WTC11 (cell line): ENCODE results near the gene UBXN6. TPM values are rescaled to one million over a fixed set of nuclear protein-coding genes. Genes with fewer than 3 reads are reported as not detected.
A peak's percentile ranks its signal among the peaks of the same experiment; 100 is the strongest.

Source experiments
- ATAC-seq: fragments of 200-7000 bp; cut with Tn5 transposase; 2 replicates; pipeline ENCODE4 v1.10.0; 2021; ENCODE audit warnings: mild to moderate bottlenecking, moderate library complexity
- CTCF ChIA-PET: fragments of 300-600 bp; sonication (Branson Sonifier 250); formaldehyde crosslinking; loops from one replicate; lab custom pipeline; 2021; ENCODE audit warnings: antibody characterized with exemption; lab: Charles Lee
- POLR2A ChIA-PET: fragments of 350-600 bp; sonication (Branson Sonifier 250); formaldehyde crosslinking; loops from one replicate; lab custom pipeline; 2021; ENCODE audit warnings: antibody characterized with exemption; lab: Charles Lee
- DNase-seq: peaks from one replicate; pipeline ENCODE4 v3.0.0; 2021; ENCODE audit warnings: low spot score
- H3K27ac Mint-ChIP-seq: 2 replicates; pipeline ENCODE4 v1.8.0; 2021; ENCODE audit warnings: mixed read lengths
- H3K27me3 Mint-ChIP-seq: 2 replicates; pipeline ENCODE4 v1.8.0; 2021; ENCODE audit warnings: low read depth, mild to moderate bottlenecking, moderate library complexity, mixed read lengths
- H3K36me3 Mint-ChIP-seq: 2 replicates; pipeline ENCODE4 v1.8.0; 2021; ENCODE audit warnings: mixed read lengths
- H3K4me1 Mint-ChIP-seq: 2 replicates; pipeline ENCODE4 v1.8.0; 2022; ENCODE audit warnings: mixed read lengths
- H3K4me3 Mint-ChIP-seq: 2 replicates; pipeline ENCODE4 v1.8.0; 2021; ENCODE audit warnings: mild to moderate bottlenecking, moderate library complexity, mixed read lengths
- H3K9me3 Mint-ChIP-seq: 2 replicates; pipeline ENCODE4 v1.8.0; 2021; ENCODE audit warnings: mixed read lengths
- AR ChIP-seq: fragments of 250-450 bp; sonication (Bioruptor Pico); IDR thresholded peaks from 2 replicates; pipeline ENCODE4 v1.9.0; 2021; ENCODE audit warnings: mild to moderate bottlenecking
- E2F1 ChIP-seq: sonication (generic); formaldehyde crosslinking; IDR thresholded peaks from 2 replicates; pipeline ENCODE4 v1.8.0; 2022; ENCODE audit warnings: mild to moderate bottlenecking, missing genetic modification reagents
- FOXJ3 ChIP-seq: sonication (generic); formaldehyde crosslinking; IDR thresholded peaks from 2 replicates; pipeline ENCODE4 v1.9.0; 2021; ENCODE audit warnings: missing genetic modification reagents, mild to moderate bottlenecking, borderline replicate concordance
- FOXK1 ChIP-seq: sonication (generic); formaldehyde crosslinking; IDR thresholded peaks from 2 replicates; pipeline ENCODE4 v1.8.0; 2022; ENCODE audit warnings: mild to moderate bottlenecking, moderate library complexity, missing genetic modification reagents
- HMGXB4 ChIP-seq: sonication (generic); formaldehyde crosslinking; IDR thresholded peaks from 2 replicates; pipeline ENCODE4 v1.8.1; 2023; ENCODE audit warnings: mild to moderate bottlenecking, moderate library complexity, missing genetic modification reagents
- JAZF1 ChIP-seq: fragments of 250-450 bp; sonication (Bioruptor Pico); IDR thresholded peaks from 2 replicates; pipeline ENCODE4 v1.9.0; 2021; ENCODE audit warnings: moderate library complexity, mild to moderate bottlenecking, inconsistent platforms
- MLX ChIP-seq: sonication (generic); formaldehyde crosslinking; IDR thresholded peaks from 2 replicates; pipeline ENCODE4 v1.8.1; 2023; ENCODE audit warnings: mild to moderate bottlenecking, missing genetic modification reagents, moderate library complexity
- NFYB ChIP-seq: sonication (generic); formaldehyde crosslinking; conservative IDR thresholded peaks from 2 replicates; pipeline ENCODE4 v1.8.0; 2022; ENCODE audit warnings: low read depth, missing genetic modification reagents
- PRRX2 ChIP-seq: fragments of 250-450 bp; sonication (Bioruptor Pico); IDR thresholded peaks from 2 replicates; pipeline ENCODE4 v1.8.0; 2021; ENCODE audit warnings: mild to moderate bottlenecking
- ZBTB43 ChIP-seq: sonication (generic); formaldehyde crosslinking; IDR thresholded peaks from 2 replicates; pipeline ENCODE4 v1.8.1; 2023; ENCODE audit warnings: mild to moderate bottlenecking, missing genetic modification reagents
- ZMAT4 ChIP-seq: fragments of 250-450 bp; sonication (Bioruptor Pico); IDR thresholded peaks from 2 replicates; pipeline ENCODE4 v1.9.0; 2021; ENCODE audit warnings: mild to moderate bottlenecking
- ZNF138 ChIP-seq: sonication (generic); formaldehyde crosslinking; conservative IDR thresholded peaks from 2 replicates; pipeline ENCODE4 v1.8.1; 2022; ENCODE audit warnings: mild to moderate bottlenecking, moderate library complexity, missing genetic modification reagents
- ZNF396 ChIP-seq: fragments of 250-450 bp; sonication (Bioruptor Pico); IDR thresholded peaks from 2 replicates; pipeline ENCODE4 v1.8.0; 2021; ENCODE audit warnings: mild to moderate bottlenecking, moderate library complexity, borderline replicate concordance
- total RNA-seq: library from RNA; stranded (reverse); gene quantifications from 3 replicates; pipeline ENCODE4 v1.2.3, GENCODE V29; 2021
- TF ChIP-seq, protein P1 (sequence below): sonication (generic); formaldehyde crosslinking; IDR thresholded peaks from 2 replicates; pipeline ENCODE4 v1.8.1; 2023; ENCODE audit warnings: mild to moderate bottlenecking, missing genetic modification reagents, moderate library complexity
- TF ChIP-seq, protein P2 (sequence below): fragments of 250-450 bp; sonication (Bioruptor Pico); conservative IDR thresholded peaks from 2 replicates; pipeline ENCODE4 v1.9.0; 2021; ENCODE audit warnings: mild to moderate bottlenecking
- TF ChIP-seq, protein P3 (sequence below): sonication (generic); formaldehyde crosslinking; IDR thresholded peaks from 2 replicates; pipeline ENCODE4 v1.8.0; 2023; ENCODE audit warnings: mild to moderate bottlenecking, missing genetic modification reagents
- TF ChIP-seq, protein P4 (sequence below): sonication (generic); formaldehyde crosslinking; IDR thresholded peaks from 2 replicates; pipeline ENCODE4 v1.8.1; 2023; ENCODE audit warnings: mild to moderate bottlenecking, missing genetic modification reagents
- TF ChIP-seq, protein P5 (sequence below): sonication (generic); formaldehyde crosslinking; IDR thresholded peaks from 2 replicates; pipeline ENCODE4 v1.8.0; 2022; ENCODE audit warnings: mild to moderate bottlenecking, missing genetic modification reagents

Gene UBXN6
- total RNA-seq, 1 experiment from 2014 or later, result 34.8 TPM

DNA sequence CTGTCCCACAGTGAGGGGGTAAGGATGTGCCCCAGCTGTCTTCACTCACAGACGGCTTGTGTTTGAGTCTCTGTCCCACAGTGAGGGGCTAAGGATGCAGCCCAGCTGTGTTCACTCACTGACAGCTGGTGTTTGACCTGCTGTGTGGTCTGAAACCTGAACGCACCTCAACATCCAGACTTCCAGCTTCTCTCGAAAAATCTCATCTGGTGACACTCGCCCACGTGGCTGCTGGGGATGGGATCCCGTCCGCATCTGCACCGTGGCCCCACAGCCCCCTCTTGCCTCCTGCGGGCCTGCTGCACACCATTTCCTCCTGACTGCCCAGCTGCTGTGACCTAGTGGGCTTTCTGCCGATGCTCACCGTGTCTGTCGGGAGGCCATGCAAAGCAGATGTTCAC, 27.8 kb downstream of the UBXN6 start (continued):
- TF ChIP-seq HMGXB4, result no peak

DNA sequence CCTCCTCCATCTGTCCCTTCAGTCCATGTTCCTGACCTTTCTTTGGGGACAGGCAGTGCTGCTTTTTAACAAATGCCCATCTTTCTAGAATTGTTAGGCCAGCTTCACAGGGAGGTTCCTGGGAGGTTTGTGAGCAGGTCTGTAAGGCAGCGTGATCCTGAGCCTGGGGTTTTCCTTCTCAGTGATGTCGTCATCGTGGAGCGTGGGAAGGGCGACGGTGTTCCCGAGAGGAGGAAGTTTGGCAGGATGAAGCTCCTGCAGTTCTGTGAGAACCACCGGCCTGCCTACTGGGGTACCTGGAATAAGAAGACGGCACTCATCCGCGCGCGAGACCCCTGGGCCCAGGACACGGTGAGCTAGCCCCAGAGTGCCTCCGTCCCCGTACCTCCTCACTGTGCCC, 28.3 kb downstream of the UBXN6 start:
- no peak for ATAC-seq
- TF ChIP-seq ZBTB43 (CRISPR knock-in tag) (no peak), PRRX2 (CRISPR knock-in tag) (no peak), AR (CRISPR knock-in tag) (no peak), ZMAT4 (CRISPR knock-in tag) (no peak), MLX (CRISPR knock-in tag) (no peak), E2F1 (no peak), FOXJ3 (CRISPR knock-in tag) (no peak), JAZF1 (CRISPR knock-in tag) (no peak), ZNF138 (CRISPR knock-in tag) (no peak), ZNF396 (CRISPR knock-in tag) (no peak), NFYB (CRISPR knock-in tag) (no peak), FOXK1 (CRISPR knock-in tag) (no peak)
- TF ChIP-seq, protein P1, sequence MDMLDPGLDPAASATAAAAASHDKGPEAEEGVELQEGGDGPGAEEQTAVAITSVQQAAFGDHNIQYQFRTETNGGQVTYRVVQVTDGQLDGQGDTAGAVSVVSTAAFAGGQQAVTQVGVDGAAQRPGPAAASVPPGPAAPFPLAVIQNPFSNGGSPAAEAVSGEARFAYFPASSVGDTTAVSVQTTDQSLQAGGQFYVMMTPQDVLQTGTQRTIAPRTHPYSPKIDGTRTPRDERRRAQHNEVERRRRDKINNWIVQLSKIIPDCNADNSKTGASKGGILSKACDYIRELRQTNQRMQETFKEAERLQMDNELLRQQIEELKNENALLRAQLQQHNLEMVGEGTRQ (CRISPR knock-in tag), result no peak
- TF ChIP-seq, protein P2, sequence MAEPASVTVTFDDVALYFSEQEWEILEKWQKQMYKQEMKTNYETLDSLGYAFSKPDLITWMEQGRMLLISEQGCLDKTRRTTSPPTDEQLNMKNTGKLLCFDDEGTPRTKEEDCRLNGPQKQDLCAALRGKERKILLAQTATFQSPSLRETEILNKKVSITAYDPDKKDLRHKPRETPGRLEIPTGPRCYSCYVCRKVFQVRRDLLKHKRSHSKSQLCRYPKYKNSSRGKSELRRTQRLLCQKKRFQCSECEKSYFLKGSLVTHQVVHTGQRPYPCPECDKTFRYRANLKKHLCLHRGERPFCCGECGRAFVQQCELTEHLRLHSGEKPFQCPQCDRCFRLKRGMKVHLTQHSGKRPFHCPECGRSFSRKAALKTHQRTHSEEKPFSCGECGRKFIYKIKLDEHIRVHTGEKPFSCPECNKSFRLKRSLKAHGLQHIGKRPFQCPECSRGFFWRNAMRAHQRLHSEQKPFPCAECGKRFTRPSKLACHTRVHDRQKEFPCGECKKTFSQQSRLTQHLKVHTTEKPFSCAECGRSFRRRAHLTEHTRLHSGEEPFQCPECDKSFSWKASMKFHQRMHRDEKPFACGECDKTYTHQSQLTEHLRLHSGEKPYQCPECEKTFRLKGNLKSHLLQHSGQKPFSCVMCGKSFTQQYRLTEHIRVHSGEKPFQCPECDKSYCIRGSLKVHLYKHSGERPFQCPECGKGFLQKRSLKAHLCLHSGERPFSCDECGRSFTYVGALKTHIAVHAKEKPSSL (CRISPR knock-in tag), result no peak
- TF ChIP-seq, protein P3, sequence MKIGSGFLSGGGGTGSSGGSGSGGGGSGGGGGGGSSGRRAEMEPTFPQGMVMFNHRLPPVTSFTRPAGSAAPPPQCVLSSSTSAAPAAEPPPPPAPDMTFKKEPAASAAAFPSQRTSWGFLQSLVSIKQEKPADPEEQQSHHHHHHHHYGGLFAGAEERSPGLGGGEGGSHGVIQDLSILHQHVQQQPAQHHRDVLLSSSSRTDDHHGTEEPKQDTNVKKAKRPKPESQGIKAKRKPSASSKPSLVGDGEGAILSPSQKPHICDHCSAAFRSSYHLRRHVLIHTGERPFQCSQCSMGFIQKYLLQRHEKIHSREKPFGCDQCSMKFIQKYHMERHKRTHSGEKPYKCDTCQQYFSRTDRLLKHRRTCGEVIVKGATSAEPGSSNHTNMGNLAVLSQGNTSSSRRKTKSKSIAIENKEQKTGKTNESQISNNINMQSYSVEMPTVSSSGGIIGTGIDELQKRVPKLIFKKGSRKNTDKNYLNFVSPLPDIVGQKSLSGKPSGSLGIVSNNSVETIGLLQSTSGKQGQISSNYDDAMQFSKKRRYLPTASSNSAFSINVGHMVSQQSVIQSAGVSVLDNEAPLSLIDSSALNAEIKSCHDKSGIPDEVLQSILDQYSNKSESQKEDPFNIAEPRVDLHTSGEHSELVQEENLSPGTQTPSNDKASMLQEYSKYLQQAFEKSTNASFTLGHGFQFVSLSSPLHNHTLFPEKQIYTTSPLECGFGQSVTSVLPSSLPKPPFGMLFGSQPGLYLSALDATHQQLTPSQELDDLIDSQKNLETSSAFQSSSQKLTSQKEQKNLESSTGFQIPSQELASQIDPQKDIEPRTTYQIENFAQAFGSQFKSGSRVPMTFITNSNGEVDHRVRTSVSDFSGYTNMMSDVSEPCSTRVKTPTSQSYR (CRISPR knock-in tag), result no peak
- TF ChIP-seq, protein P4, sequence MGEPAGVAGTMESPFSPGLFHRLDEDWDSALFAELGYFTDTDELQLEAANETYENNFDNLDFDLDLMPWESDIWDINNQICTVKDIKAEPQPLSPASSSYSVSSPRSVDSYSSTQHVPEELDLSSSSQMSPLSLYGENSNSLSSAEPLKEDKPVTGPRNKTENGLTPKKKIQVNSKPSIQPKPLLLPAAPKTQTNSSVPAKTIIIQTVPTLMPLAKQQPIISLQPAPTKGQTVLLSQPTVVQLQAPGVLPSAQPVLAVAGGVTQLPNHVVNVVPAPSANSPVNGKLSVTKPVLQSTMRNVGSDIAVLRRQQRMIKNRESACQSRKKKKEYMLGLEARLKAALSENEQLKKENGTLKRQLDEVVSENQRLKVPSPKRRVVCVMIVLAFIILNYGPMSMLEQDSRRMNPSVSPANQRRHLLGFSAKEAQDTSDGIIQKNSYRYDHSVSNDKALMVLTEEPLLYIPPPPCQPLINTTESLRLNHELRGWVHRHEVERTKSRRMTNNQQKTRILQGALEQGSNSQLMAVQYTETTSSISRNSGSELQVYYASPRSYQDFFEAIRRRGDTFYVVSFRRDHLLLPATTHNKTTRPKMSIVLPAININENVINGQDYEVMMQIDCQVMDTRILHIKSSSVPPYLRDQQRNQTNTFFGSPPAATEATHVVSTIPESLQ, result no peak
- TF ChIP-seq, protein P5, sequence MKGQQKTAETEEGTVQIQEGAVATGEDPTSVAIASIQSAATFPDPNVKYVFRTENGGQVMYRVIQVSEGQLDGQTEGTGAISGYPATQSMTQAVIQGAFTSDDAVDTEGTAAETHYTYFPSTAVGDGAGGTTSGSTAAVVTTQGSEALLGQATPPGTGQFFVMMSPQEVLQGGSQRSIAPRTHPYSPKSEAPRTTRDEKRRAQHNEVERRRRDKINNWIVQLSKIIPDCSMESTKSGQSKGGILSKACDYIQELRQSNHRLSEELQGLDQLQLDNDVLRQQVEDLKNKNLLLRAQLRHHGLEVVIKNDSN (CRISPR knock-in tag), result no peak

More for the DNA sequence above, 28.3 kb downstream of the UBXN6 start:
- Mint-ChIP-seq H3K27ac (peak overlapping the region; percentile 72; the same call in 1 of the 2 replicates), H3K36me3 (peaks cover 79% of the 10 kb centered on the region), H3K4me1 (no peaks in the 10 kb centered on the region), H3K9me3 (no peaks in the 10 kb centered on the region), H3K4me3 (no peak overlapping the region), H3K27me3 (no peaks in the 10 kb centered on the region)
- ChIA-PET POLR2A (no interaction called here), CTCF (no interaction called here)
- DNase-seq, result no peak
